Measurements from ENCODE around the gene CYB561D1. TPM values are rescaled to one million over a fixed set of nuclear protein-coding genes. Genes with fewer than 3 reads are reported as not detected.

The CYB561D1 gene
- total RNA-seq, 1 donor = 4.7 TPM

GRCh38 chr1:109517337-109517736 lies 23.4 kb downstream of the CYB561D1 start:
- H3K4me3 ChIP-seq (ENCODE audit: low read depth, low read length) = no peak overlapping the region
- no peak for DNase-seq (ENCODE audit: low read depth)
- TF ChIP-seq, protein P1, sequence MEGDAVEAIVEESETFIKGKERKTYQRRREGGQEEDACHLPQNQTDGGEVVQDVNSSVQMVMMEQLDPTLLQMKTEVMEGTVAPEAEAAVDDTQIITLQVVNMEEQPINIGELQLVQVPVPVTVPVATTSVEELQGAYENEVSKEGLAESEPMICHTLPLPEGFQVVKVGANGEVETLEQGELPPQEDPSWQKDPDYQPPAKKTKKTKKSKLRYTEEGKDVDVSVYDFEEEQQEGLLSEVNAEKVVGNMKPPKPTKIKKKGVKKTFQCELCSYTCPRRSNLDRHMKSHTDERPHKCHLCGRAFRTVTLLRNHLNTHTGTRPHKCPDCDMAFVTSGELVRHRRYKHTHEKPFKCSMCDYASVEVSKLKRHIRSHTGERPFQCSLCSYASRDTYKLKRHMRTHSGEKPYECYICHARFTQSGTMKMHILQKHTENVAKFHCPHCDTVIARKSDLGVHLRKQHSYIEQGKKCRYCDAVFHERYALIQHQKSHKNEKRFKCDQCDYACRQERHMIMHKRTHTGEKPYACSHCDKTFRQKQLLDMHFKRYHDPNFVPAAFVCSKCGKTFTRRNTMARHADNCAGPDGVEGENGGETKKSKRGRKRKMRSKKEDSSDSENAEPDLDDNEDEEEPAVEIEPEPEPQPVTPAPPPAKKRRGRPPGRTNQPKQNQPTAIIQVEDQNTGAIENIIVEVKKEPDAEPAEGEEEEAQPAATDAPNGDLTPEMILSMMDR (IDR thresholded peaks at IDR 0.05; ENCODE audit: insufficient read depth, low read depth, low read length) = no peak

DNA sequence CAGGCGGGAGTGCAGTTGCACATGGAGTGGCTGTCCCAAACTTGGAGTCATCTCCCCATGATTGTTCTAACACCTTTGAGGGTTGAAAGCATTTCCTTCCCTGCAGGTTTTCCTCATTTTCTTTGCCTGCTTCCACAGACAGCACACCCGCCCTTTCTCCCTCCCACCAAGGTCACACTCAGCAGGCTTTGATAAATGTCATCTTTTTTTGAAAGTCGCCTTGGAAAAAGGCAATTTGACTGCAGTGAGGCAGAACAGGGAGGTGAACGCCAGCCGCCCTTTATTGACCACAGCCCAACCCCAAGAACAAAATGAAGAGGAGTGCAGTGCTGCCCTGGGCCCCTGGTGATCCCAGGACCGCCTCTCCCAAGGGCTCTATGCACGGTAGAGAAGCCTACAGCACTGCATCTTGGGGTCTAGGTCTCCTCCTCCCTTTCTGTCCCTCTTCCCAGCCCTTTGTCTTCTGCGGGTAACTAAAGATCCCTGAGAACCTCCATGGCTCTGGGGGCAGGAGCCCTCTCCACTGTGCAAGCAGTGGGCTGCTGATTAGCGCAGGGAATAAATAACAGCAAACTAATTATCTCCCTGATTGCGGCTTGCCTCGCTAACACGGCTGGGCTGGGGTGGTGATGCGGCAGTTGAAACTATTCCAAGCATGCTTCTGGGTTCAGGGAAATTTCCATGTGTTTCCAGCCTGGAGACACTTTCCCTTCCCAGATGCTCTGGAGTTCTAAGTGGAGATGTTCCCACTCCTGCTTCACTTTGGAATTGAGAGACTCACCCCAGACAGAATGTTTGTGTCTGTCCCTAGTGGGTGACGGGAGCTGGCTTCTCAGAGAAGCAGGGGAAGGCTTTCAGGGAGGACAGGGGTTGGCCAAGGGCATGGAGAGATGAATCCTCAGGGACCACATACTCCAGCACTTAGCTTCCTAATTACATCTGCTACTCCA lies 27.4 kb downstream of the CYB561D1 start:
- no peak overlapping the region for H3K4me3 ChIP-seq (ENCODE audit: low read depth, low read length)
- TF ChIP-seq, protein P1 (IDR thresholded peaks at IDR 0.05; ENCODE audit: insufficient read depth, low read depth, low read length) = no peak
- DNase-seq (ENCODE audit: low read depth) = peak; percentile 12

DNA sequence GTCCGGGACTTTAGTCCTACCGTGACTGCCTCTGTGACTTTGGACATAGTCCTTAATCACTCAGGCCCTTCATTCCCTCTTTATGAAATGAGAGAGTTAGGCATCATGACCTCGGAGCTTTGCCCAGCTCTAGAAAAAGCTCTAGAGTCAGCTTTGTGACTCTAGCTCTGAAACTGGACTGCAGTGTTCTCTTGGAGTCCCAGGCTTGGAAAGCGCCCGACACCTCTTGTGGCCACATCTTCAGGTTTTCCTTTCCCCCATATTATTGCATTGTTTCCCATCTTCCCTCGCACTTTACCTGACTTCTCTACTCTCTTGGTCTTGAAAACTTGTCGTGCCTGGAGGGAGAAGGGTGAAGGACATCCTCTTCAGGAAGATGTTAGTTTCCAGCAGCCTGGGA lies 28.1 kb downstream of the CYB561D1 start:
- H3K4me3 ChIP-seq (ENCODE audit: low read depth, low read length) = no peak overlapping the region
- TF ChIP-seq, protein P1 (IDR thresholded peaks at IDR 0.05; ENCODE audit: insufficient read depth, low read depth, low read length) = no peak
- no peak for DNase-seq (ENCODE audit: low read depth)

- DNase-seq (ENCODE audit: low read depth) = no peak
Measured at GRCh38 chr1:109523706-109524105, 29.8 kb downstream of the CYB561D1 start.

GRCh38 chr1:109527098-109527811 lies 33.4 kb downstream of the CYB561D1 start:
- TF ChIP-seq, protein P1 (IDR thresholded peaks at IDR 0.05; ENCODE audit: insufficient read depth, low read depth, low read length) = no peak
- no peak overlapping the region for H3K4me3 ChIP-seq (ENCODE audit: low read depth, low read length)
- no peak for DNase-seq (ENCODE audit: low read depth)

More at GRCh38 chr1:109523706-109524105, 29.8 kb downstream of the CYB561D1 start:
- no peak overlapping the region for H3K4me3 ChIP-seq (ENCODE audit: low read depth, low read length)
- TF ChIP-seq, protein P1 (IDR thresholded peaks at IDR 0.05; ENCODE audit: insufficient read depth, low read depth, low read length) = no peak

DNA sequence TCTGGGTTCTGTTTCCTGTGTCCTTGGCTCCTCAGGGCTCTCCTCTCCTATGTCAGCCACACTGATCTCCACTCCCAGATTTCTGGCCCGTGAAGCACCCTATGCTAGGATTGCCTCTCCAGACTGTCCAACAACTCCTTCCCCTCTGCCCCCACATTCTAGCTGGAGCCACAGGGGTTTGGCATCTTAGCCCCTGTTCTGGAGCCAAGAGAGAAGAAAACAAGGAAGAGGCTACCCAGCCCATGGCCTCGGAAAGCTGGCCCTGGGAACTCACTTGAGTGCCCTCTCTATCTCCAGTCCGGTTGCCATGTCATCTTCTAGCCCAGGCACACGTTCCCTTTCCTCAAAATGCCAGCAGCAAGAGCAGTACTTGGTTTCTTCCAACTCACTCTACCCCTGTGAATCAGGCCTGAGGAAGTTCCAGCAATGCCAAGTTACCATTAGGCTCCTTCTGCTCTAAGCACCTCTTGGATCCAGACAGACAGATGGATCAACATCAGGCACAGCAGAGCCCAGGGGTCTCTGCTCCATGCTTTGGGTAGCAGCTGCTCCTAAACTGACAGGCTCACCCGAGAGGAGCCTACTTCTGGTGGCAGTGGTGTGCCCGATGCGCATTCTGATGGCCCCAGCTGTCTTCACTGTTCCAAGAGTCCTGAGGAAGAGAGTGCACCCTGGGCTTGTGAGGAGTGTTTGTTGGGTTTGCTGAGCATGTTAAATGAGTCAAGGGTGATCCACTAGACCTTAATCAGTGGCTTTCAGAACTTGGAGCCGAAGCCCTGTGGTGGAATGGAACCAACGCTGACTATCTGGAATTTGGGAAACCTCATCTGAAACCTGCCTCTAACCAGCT lies 34.2 kb downstream of the CYB561D1 start:
- TF ChIP-seq, protein P1 (IDR thresholded peaks at IDR 0.05; ENCODE audit: insufficient read depth, low read depth, low read length) = no peak
- DNase-seq (ENCODE audit: low read depth) = no peak

More for the DNA sequence above, 34.2 kb downstream of the CYB561D1 start:
- H3K4me3 ChIP-seq (ENCODE audit: low read depth, low read length) = no peak overlapping the region

All from fibroblast of villous mesenchyme (primary cell).